ENCODE data around the gene ERRFI1.

- no peak for TF ChIP-seq CTCF (IDR thresholded peaks at IDR 0.05; ENCODE audit: low read depth, low read length)
- no peak for TF ChIP-seq POLR2A (IDR thresholded peaks at IDR 0.05; ENCODE audit: extremely low read depth, insufficient read length)
- TF ChIP-seq MAX (IDR thresholded peaks at IDR 0.05; ENCODE audit: low read depth, low read length): no peak
Observed at GRCh38 chr1:8073112-8073855, 47.2 kb upstream of the ERRFI1 start.

Measured in NB4 (cell line).